GM19351 (cell line): Measurements from ENCODE around the gene TMEM106C.

ENCODE experiments used
- ATAC-seq: cut with Tn5 transposase; IDR thresholded peaks from one replicate; pipeline ENCODE4 v1.9.1; 2021; ENCODE audit warnings: mild to moderate bottlenecking, moderate library complexity; ENCODE audit not compliant: unreplicated experiment

The TMEM106C gene

GRCh38 chr12:47979166-47979565, 15.8 kb downstream of the TMEM106C start:
- ATAC-seq, result no peak

- no peak for ATAC-seq
Measured at GRCh38 chr12:47979686-47980085, 16.3 kb downstream of the TMEM106C start.

- no peak for ATAC-seq
Measured at GRCh38 chr12:47980197-47980596, 16.8 kb downstream of the TMEM106C start.

GRCh38 chr12:47980779-47981495, 17.5 kb downstream of the TMEM106C start:
- ATAC-seq, result no peak

GRCh38 chr12:47981496-47982260, 18.3 kb downstream of the TMEM106C start:
- no peak for ATAC-seq

- ATAC-seq, result no peak
Measured at GRCh38 chr12:47982311-47982710, 18.9 kb downstream of the TMEM106C start.

DNA sequence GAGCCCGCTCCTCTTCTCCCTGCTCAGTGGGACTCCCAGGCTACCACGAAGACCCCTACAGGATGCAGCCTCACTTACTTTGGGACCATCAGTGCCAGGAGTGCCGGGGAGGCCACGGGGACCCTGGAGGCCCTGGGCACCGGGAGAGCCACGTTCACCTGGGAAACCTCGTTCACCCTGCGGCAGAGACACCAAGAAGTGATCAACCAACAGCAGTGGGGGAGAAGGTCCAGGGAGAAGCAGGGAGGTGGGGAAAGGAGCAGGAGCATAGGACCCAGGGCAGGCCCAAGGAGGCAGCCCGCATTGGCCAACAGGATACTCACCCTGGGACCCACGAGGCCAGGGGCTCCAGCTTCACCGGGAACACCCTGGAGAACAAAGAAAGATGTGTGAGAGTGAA, 19.4 kb downstream of the TMEM106C start:
- ATAC-seq, result no peak

- no peak for ATAC-seq
Measured at GRCh38 chr12:47983541-47984115, 20.2 kb downstream of the TMEM106C start.

GRCh38 chr12:47984331-47984801, 21.0 kb downstream of the TMEM106C start:
- ATAC-seq, result no peak

GRCh38 chr12:47985596-47986290, 22.3 kb downstream of the TMEM106C start:
- ATAC-seq, result no peak

DNA sequence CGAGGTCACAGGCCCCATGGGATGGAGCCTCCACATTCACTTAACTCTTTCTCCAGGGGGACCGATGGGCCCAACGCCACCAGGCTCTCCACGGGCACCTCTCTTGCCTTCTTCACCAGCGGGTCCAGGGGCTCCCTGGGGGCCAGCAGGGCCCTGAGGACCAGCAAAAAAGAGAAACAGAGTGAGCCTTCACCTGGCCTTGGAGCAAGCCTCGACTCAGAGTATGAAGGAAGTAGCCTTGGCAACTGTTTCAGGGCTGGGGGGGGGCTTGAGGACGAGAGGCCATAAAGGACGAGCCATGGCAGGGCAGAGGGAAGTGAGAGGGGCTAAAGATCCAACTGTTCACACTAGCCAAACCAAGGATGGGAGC, 22.9 kb downstream of the TMEM106C start:
- ATAC-seq, result no peak

- ATAC-seq, result no peak
Measured at GRCh38 chr12:47986832-47987231, 23.4 kb downstream of the TMEM106C start.

DNA sequence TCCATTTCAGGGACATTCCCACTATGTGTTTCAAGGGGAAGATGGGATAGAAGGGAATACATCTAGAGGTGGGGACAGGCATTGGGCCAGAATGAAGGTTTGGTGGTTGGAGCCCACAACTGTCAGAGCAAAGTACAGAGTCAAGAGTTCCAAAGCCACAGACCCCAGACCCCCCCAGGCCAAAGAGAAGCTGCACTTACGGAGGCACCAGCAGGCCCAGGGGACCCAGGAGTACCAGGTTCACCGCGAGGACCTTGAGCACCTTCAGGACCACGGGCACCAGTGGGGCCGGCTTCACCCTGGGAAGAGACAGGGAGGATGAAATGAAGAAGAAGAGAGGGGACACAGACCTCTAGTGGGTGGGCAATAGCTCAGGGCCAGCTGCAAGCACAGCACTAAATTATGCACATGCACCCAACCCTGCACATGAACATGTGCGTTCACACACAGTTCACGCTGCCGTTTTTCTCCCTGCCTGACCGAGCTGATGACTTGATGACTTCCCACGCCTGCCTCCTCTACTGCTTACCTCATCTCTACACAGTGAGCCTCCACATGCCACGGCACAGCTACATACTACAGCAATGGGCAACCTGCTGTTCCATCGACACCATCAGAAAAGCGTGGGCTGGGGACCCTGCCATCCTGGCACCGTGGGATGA, 24.1 kb downstream of the TMEM106C start:
- ATAC-seq, result no peak

DNA sequence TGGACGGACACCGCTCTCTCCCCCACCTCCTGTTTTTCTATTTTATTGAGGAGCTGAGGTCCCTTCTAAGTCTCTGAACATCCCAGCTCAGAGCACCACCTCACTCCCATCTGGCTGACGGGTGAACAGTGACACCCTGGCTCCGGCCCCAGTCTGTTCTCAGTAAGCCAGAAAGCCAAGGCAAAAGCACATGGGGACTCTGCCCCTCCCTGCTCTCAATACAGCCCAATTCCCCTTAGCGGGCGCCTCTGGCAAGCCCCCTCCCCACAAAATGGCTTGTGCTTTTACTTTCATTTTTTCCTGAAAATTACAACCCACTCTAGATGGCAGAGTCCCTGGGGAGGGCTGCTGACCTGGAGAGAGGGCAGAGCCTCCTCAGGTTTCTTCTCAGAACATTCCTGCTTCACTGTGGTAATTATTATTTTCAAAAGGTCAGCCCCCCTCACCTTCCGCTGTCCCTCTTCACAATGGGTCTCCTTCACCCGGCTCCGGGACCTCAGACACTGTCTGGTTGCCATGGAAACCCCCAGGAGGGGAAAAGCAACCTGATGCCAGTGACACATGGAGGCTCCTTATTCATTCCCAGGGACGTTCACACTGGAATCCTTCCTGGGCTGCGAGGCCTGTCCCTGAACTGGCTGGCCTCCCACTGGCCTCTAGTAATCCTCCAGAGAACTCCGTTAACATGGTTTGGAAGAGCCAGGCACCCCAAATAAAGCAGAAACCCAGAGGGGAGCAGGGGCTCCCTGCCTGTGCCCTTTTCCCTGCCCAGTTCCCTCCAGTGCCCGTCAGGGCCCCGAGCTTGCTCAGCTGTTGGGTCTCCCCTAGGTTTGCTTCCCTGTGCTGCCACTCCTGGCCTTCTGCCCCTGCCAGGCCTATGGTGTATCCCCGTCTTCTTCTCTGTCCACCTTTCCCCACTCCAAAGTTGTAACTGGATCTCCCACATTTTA, 25.0 kb downstream of the TMEM106C start:
- no peak for ATAC-seq

- no peak for ATAC-seq
Measured at GRCh38 chr12:47989023-47989417, 25.6 kb downstream of the TMEM106C start.

DNA sequence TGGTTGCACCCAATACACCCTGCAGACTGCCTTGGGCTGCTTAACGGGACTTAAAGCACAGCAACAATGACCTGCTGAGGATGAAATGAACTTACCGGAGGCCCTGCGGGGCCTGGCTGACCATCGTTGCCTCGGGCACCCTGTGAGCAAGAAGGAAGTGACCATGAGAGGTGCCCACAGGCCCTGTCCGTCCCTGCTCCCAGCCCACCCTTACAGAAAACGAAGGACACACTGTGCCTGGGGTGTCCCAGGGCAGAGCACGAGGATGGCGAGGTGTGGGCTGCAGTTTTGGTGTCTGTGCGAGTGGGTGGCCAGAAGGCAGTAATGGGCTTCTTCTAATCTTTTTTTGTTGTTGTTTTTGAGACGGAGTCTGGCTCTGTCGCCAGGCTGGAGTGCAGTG, 26.3 kb downstream of the TMEM106C start:
- no peak for ATAC-seq

GRCh38 chr12:47990351-47991105, 27.1 kb downstream of the TMEM106C start:
- ATAC-seq, result peak; percentile 97

DNA sequence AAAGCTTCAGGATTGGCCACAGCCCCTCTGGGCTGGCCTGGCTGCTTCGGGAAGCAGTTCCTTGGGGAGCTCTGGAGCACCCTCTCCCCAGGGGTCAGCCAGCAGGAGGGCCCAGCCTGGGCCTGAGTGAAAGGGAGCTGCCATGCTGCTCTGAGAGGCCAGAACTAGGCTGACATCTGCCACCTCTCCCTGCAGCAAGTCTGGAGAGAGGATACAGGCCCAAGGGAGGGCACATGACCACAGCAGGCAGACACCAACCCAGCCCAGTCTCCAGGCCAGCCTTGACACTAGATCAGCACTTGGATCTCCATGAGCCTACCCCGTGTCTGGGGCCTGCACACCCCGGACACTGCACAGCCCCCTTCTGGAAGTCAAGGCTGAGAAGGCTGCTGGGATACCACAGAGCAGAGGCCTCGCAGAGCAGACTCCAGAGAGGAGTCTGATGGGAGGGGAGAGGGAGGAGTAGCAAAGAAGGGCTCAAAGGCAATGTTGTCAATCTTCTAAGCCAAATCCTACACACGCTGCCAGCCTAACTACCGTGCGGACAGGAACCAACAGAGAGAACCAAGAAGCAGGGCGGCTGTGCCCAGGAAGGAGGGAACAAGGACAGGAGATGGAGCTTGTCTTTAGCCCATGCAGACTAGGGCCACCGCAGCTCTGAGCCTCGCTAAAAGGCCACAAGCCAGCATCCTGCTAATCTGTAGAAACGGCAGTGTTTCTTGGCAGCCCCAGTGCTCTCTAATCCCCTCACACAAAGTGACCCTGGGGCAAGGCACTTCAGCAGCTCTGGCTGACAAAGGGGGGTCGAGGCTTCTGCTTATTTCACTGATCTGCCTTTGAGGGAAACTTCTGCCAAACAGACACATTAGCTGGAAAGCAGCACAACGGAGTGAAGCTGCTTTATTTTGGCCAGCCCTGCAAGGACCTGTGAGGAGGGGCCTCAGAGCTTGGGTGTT, 28.0 kb downstream of the TMEM106C start:
- no peak for ATAC-seq
